GM12872 (cell line): ENCODE results near the gene VEGFA.

Source experiments
- TF ChIP-seq, protein P1 (sequence below): IDR thresholded peaks from 3 replicates; pipeline ENCODE4 v1.5.1; 2011; ENCODE audit warnings: low read depth, mild to moderate bottlenecking, low read length, moderate library complexity; ENCODE audit not compliant: insufficient read depth

VEGFA gene

GRCh38 chr6:43735642-43736199 lies 34.3 kb upstream of the VEGFA start:
- TF ChIP-seq, protein P1, sequence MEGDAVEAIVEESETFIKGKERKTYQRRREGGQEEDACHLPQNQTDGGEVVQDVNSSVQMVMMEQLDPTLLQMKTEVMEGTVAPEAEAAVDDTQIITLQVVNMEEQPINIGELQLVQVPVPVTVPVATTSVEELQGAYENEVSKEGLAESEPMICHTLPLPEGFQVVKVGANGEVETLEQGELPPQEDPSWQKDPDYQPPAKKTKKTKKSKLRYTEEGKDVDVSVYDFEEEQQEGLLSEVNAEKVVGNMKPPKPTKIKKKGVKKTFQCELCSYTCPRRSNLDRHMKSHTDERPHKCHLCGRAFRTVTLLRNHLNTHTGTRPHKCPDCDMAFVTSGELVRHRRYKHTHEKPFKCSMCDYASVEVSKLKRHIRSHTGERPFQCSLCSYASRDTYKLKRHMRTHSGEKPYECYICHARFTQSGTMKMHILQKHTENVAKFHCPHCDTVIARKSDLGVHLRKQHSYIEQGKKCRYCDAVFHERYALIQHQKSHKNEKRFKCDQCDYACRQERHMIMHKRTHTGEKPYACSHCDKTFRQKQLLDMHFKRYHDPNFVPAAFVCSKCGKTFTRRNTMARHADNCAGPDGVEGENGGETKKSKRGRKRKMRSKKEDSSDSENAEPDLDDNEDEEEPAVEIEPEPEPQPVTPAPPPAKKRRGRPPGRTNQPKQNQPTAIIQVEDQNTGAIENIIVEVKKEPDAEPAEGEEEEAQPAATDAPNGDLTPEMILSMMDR: no peak

DNA sequence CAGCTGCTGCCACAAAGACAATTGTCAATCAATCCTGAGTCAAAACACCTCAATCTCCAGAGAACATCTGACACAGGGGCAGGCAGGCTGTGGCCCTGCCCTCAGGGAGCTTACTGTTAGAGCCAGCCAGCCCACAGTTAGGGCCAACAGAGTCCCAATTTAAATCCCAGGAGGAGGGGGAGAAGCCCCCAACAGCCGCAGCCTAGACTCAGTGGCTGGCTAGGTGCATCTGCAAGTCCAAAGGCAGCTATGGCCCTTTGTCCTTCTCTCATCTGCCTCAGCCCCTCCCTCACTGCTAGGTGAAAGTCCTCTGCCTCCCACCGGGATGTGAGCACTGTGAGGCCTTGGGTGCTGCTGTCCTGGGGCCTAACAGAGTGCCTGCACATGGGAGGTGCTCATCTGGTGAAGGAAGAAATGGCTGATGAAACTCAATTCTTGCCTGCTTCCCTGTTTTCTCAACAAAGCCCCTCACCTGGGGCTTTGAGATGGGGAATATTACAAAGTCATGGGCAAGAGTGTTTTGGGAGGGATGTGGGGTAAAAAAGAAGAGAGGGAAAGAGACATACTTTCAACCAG lies 33.7 kb upstream of the VEGFA start:
- TF ChIP-seq, protein P1: no peak

- TF ChIP-seq, protein P1: no peak
Measured at GRCh38 chr6:43736844-43737243, 33.2 kb upstream of the VEGFA start.

DNA sequence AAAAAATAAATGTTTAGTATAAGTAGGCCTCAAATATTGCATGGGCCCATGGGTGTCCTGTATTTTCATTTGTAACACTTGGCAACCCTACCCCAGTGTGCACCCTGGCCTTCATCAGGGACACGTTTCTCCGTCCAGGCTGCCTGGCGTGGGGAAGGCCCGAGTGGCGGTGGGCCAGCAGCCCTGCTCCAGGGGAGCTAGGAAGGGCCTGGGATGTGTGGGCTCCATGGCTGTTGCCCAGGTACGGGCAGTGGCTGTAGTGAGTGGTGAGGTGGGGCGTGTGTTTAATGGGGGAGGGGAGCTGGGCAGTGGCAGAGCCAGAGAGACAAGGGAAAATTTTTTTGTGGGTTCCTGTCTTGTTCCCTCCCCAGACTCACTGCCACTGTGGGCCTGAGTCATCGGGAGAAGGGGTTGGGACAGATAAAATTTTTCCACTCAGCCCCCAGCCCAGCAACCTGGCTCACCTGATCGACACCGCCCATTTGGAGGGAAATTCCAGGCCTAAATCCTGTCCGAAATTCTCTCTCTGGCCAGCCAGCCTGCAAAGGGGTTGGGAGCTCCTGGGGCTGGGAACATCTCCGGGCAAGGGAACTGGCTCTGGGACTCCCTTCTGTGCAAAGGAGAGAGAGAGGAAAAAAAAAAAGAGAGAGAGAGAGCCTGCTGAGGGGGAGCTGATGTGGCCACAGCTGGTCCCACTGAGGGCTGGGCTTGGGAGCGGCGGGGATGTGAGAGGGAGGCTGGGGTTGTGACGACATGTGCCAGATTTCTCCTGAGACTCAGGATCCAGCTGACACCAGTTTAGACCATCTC lies 32.5 kb upstream of the VEGFA start:
- TF ChIP-seq, protein P1: no peak

GRCh38 chr6:43738267-43738676 lies 31.7 kb upstream of the VEGFA start:
- TF ChIP-seq, protein P1: no peak

GRCh38 chr6:43738877-43739641 lies 31.0 kb upstream of the VEGFA start:
- TF ChIP-seq, protein P1: no peak

DNA sequence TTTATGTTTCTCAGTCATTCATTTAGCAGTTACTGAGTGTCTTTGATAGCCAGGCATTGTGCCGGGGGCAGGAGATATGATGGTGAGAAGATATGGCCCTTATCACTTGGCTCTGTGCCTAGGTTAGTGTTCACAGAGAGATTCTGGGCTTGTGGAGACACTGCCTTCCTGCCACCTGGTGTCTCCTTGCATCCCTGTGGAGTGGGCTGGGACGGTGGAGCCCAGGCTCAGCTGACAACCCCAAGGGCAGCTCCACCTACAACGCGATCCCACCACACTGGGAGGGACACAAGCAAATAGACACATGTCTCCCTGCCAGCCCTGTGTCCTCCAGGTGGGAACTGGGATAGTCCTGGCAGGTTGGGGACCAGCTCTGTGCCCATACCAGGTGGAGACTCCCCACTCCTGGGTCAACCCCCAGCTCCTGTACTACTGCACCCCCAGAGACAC lies 30.3 kb upstream of the VEGFA start:
- TF ChIP-seq, protein P1: no peak
